ENCODE data around the gene BRD3OS. TPM values are rescaled to one million over a fixed set of nuclear protein-coding genes. Genes with fewer than 3 reads are reported as not detected.
A peak's percentile ranks its signal among the peaks of the same experiment; 100 is the strongest.

Gene BRD3OS
- total and polyA plus RNA-seq, 10 of the 15 experiments (the other 5 are each of a cell fraction or from before 2014, with no cell fraction given), result 2.1 to 13.7 (median 10.7) TPM

DNA sequence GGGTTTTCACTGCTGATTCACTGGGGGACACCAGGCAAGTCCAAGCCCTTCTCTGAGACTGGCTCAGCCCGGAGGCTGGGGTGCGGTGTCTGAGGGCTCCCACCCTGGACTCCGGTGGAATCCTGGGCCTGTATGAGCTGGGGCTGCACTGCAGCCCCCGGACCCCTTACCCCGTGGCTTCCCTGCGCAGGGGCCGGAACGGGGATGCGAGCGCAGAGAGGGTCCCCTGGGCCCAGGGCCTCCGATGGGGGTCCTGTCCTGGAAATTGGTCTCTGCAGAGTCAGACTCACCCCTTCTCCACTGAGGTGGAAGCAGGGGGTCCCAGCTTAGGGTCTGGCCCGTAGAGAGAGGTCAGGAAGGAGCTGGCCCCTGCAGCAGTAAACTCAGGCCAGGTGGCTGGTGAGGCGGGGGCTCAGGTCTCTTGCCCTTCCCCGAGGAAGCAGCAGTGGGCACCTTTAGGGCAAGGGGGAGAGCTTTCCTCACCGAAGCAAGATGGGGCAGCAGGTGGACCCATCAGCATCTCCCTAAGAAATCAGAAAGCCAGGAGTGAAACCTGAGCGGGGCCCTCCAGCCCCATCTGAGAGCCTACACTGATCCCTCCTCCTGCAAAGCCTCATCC, 31.5 kb upstream of the BRD3OS start:
- no peaks in the 10 kb centered on the region for H3K9me3 ChIP-seq (replicated peaks; ENCODE audit: control insufficient read depth, insufficient read depth, low read length)
- TF ChIP-seq TCF3 (IDR thresholded peaks at IDR 0.05; ENCODE audit: borderline replicate concordance, insufficient read depth, low read depth, low read length) (no peak), IRF4 (IDR thresholded peaks at IDR 0.05; ENCODE audit: low read depth, low read length) (no peak)
- peaks cover 42% of the 10 kb centered on the region for H3K79me2 ChIP-seq (ENCODE audit: control insufficient read depth, insufficient read depth, low read length)
- in situ Hi-C loops (cut with MboI), result loop anchor here (5.0 kb wide), 1 partner anchor 206 kb away; no protein-coding TSS in a partner anchor
- H3K4me1 ChIP-seq (ENCODE audit: control insufficient read depth, insufficient read depth, low read length), result peaks cover 15% of the 10 kb centered on the region
- peak overlapping the region; percentile 95 for H3K4me2 ChIP-seq (ENCODE audit: control insufficient read depth, insufficient read depth)
- no peak overlapping the region for H2AFZ ChIP-seq (ENCODE audit: control insufficient read depth, low read depth, low read length)
- H3K36me3 ChIP-seq (ENCODE audit: control insufficient read depth in 2 of 2, insufficient read depth in 2 of 2, low read length in 1 of 2), result no peaks in the 10 kb centered on the region
- ChIA-PET SMC1A (ENCODE audit: uncharacterized antibody, unreplicated experiment) (interaction anchor here (0.6 to 3.6 kb wide), 25 partner anchors 14 to 412 kb away, joined by 3 to 53 read pairs (median 5); partner anchors contain the start of gene SARDH), CTCF (interaction anchor here (1.0 to 4.6 kb wide), 44 partner anchors 14 to 571 kb away, joined by 3 to 177 read pairs (median 5); partner anchors contain the start of genes CACFD1 and SARDH), RAD21 (ENCODE audit: unreplicated experiment) (interaction anchor here (0.7 to 4.3 kb wide), 29 partner anchors 26 to 266 kb away, joined by 3 to 76 read pairs (median 5); partner anchors contain the start of genes BRD3OS and SARDH), POLR2A (interaction anchor here (0.5 to 1.8 kb wide), 8 partner anchors 32 to 410 kb away, joined by 3 to 16 read pairs (median 4); no protein-coding TSS in a partner anchor)
- no peak overlapping the region for H3K27ac ChIP-seq (ENCODE audit: control insufficient read depth, insufficient read depth)
- peak overlapping the region; percentile 88 for H3K4me3 ChIP-seq
- WGBS (ENCODE audit: insufficient coverage, insufficient replicate concordance, low lambda C conversion rate, missing lambda C conversion rate), result 59% methylated on average over 16 of the region's 16 CpGs
- no peaks in the 10 kb centered on the region for H3K27me3 ChIP-seq (replicated peaks in 1 of 2; ENCODE audit: control insufficient read depth in 2 of 2, insufficient read depth in 2 of 2, low read length in 1 of 2)
- no peak for DNase-seq (ENCODE audit: low read depth, low spot score)
- no peak for FAIRE-seq
- no peak for ATAC-seq
- intact Hi-C loops (cut with micrococcal nuclease; ENCODE audit: unreplicated experiment), result loop anchor here (1.0 to 5.0 kb wide), 8 partner anchors 39 to 406 kb away; no protein-coding TSS in a partner anchor
- no TSS peak for BruUV-seq (replicated peaks)
- H3K9ac ChIP-seq (ENCODE audit: control insufficient read depth, insufficient read depth, low read length), result peak overlapping the region; percentile 88
- no peaks in the 10 kb centered on the region for H4K20me1 ChIP-seq (ENCODE audit: control insufficient read depth, insufficient read depth)

DNA sequence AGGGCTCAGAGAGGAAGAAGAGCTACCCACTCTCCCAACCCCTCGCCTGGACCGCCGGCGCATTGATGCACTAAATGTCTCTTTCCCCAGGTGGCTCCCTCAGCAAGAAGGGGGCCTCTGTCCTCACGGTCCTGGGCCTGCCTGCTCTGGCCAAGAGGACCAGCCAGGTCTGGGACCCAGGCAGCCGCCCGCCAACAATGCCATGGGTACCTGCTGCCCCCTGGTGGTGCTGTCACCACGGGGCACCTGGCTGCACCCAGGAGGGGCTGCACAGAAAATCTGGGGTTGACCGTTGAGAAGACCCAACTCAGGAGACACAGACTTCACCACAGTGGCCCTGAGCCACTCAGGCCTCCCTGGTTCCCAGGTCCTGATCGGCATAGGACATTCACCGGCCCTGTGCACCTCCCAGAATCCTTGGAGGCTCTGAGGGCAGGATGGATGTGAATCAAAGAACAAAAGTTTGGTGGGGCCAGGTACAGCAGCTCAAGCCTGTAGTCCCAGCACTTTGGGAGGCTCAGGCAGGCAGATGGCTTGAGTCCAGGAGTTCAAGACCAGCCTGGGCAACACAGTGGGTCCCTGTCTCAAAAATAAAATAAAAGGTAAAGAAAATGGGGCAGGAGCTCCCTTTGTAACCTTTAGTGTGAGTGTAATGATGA, 30.8 kb upstream of the BRD3OS start:
- Histone ChIP-seq H3K9ac (ENCODE audit: control insufficient read depth, insufficient read depth, low read length) (no peak overlapping the region), H3K4me1 (ENCODE audit: control insufficient read depth, insufficient read depth, low read length) (peaks cover 15% of the 10 kb centered on the region), H3K27ac (ENCODE audit: control insufficient read depth, insufficient read depth) (no peak overlapping the region), H3K27me3 (replicated peaks in 1 of 2; ENCODE audit: control insufficient read depth in 2 of 2, insufficient read depth in 2 of 2, low read length in 1 of 2) (no peaks in the 10 kb centered on the region), H3K4me2 (ENCODE audit: control insufficient read depth, insufficient read depth) (peak overlapping the region; percentile 95; the same call in 1 of the 2 replicates), H3K79me2 (ENCODE audit: control insufficient read depth, insufficient read depth, low read length) (peaks cover 36% of the 10 kb centered on the region), H2AFZ (ENCODE audit: control insufficient read depth, low read depth, low read length) (no peak overlapping the region), H3K9me3 (replicated peaks; ENCODE audit: control insufficient read depth, insufficient read depth, low read length) (no peaks in the 10 kb centered on the region), H3K4me3 (no peak overlapping the region), H4K20me1 (ENCODE audit: control insufficient read depth, insufficient read depth) (no peaks in the 10 kb centered on the region), H3K36me3 (ENCODE audit: control insufficient read depth in 2 of 2, insufficient read depth in 2 of 2, low read length in 1 of 2) (no peaks in the 10 kb centered on the region)
- in situ Hi-C loops (cut with MboI), result loop anchor here (5.0 kb wide), 1 partner anchor 207 kb away; no protein-coding TSS in a partner anchor
- intact Hi-C loops (cut with micrococcal nuclease; ENCODE audit: unreplicated experiment), result loop anchor here (1.0 to 5.0 kb wide), 5 partner anchors 104 to 407 kb away; no protein-coding TSS in a partner anchor
- CTCF ChIA-PET, result interaction anchor here (0.6 to 4.6 kb wide), 40 partner anchors 10 to 572 kb away, joined by 3 to 177 read pairs (median 5); partner anchors contain the start of genes BRD3OS and CACFD1
- RAD21 ChIA-PET (ENCODE audit: unreplicated experiment), result interaction anchor here (0.8 to 4.3 kb wide), 26 partner anchors 26 to 267 kb away, joined by 3 to 76 read pairs (median 5); no protein-coding TSS in a partner anchor
- FAIRE-seq (peak; percentile 84), ATAC-seq (peak; percentile 72), DNase-seq (ENCODE audit: low read depth, low spot score) (no peak)
- POLR2A ChIA-PET, result interaction anchor here (1.6 to 1.8 kb wide), 2 partner anchors 207 to 212 kb away, joined by 4 to 16 read pairs; no protein-coding TSS in a partner anchor
- BruUV-seq (replicated peaks), result no TSS peak
- SMC1A ChIA-PET (ENCODE audit: uncharacterized antibody, unreplicated experiment), result interaction anchor here (0.8 to 3.6 kb wide), 20 partner anchors 18 to 413 kb away, joined by 3 to 53 read pairs (median 5); partner anchors contain the start of genes BRD3OS, RNU6ATAC and SARDH
- under 1% methylated on average over 11 of the region's 11 CpGs for WGBS (ENCODE audit: insufficient coverage, insufficient replicate concordance, low lambda C conversion rate, missing lambda C conversion rate)
- TF ChIP-seq, protein P1, sequence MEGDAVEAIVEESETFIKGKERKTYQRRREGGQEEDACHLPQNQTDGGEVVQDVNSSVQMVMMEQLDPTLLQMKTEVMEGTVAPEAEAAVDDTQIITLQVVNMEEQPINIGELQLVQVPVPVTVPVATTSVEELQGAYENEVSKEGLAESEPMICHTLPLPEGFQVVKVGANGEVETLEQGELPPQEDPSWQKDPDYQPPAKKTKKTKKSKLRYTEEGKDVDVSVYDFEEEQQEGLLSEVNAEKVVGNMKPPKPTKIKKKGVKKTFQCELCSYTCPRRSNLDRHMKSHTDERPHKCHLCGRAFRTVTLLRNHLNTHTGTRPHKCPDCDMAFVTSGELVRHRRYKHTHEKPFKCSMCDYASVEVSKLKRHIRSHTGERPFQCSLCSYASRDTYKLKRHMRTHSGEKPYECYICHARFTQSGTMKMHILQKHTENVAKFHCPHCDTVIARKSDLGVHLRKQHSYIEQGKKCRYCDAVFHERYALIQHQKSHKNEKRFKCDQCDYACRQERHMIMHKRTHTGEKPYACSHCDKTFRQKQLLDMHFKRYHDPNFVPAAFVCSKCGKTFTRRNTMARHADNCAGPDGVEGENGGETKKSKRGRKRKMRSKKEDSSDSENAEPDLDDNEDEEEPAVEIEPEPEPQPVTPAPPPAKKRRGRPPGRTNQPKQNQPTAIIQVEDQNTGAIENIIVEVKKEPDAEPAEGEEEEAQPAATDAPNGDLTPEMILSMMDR (IDR thresholded peaks at IDR 0.05 in 2 of 3, conservative IDR thresholded peaks at IDR 0.05 in 1 of 3; ENCODE audit: control insufficient read depth in 2 of 3, extremely low read depth in 1 of 3, insufficient read depth in 1 of 3, low read depth in 3 of 3, low read length in 3 of 3), result peak; percentile 96 to 98 (median 98)
- TF ChIP-seq NBN (IDR thresholded peaks at IDR 0.05), result no peak
- TF ChIP-seq SPI1 (IDR thresholded peaks at IDR 0.05; ENCODE audit: borderline replicate concordance, insufficient read depth, low read depth, low read length), result no peak
- TF ChIP-seq, protein P2, sequence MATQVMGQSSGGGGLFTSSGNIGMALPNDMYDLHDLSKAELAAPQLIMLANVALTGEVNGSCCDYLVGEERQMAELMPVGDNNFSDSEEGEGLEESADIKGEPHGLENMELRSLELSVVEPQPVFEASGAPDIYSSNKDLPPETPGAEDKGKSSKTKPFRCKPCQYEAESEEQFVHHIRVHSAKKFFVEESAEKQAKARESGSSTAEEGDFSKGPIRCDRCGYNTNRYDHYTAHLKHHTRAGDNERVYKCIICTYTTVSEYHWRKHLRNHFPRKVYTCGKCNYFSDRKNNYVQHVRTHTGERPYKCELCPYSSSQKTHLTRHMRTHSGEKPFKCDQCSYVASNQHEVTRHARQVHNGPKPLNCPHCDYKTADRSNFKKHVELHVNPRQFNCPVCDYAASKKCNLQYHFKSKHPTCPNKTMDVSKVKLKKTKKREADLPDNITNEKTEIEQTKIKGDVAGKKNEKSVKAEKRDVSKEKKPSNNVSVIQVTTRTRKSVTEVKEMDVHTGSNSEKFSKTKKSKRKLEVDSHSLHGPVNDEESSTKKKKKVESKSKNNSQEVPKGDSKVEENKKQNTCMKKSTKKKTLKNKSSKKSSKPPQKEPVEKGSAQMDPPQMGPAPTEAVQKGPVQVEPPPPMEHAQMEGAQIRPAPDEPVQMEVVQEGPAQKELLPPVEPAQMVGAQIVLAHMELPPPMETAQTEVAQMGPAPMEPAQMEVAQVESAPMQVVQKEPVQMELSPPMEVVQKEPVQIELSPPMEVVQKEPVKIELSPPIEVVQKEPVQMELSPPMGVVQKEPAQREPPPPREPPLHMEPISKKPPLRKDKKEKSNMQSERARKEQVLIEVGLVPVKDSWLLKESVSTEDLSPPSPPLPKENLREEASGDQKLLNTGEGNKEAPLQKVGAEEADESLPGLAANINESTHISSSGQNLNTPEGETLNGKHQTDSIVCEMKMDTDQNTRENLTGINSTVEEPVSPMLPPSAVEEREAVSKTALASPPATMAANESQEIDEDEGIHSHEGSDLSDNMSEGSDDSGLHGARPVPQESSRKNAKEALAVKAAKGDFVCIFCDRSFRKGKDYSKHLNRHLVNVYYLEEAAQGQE (IDR thresholded peaks at IDR 0.05; ENCODE audit: low read depth, low read length), result no peak
- TF ChIP-seq SREBF2 (IDR thresholded peaks at IDR 0.05; ENCODE audit: low read length), result no peak

All from GM12878 (cell line).